ENCODE results near the gene ABCC9.

DNA sequence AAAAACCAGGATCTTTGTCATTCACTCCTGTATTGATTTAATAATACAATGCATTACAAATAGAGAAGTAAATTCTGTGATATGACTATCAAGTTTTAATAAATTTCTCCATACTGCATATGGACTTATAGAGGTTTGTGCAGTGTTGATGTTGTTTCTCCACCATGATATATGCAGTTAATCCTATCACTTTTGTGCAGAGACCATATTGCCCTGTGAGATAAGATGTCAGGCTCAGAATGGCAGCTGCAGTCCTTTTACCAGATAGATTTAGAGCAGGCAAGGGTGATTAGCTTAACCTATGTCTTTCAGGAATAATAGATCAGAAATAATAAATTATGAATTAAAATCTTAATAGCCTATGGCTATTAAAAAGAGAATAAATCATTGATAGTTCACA lies 128.1 kb downstream of the ABCC9 start:
- TF ChIP-seq, protein P1, sequence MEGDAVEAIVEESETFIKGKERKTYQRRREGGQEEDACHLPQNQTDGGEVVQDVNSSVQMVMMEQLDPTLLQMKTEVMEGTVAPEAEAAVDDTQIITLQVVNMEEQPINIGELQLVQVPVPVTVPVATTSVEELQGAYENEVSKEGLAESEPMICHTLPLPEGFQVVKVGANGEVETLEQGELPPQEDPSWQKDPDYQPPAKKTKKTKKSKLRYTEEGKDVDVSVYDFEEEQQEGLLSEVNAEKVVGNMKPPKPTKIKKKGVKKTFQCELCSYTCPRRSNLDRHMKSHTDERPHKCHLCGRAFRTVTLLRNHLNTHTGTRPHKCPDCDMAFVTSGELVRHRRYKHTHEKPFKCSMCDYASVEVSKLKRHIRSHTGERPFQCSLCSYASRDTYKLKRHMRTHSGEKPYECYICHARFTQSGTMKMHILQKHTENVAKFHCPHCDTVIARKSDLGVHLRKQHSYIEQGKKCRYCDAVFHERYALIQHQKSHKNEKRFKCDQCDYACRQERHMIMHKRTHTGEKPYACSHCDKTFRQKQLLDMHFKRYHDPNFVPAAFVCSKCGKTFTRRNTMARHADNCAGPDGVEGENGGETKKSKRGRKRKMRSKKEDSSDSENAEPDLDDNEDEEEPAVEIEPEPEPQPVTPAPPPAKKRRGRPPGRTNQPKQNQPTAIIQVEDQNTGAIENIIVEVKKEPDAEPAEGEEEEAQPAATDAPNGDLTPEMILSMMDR (IDR thresholded peaks at IDR 0.05), result no peak
- TF ChIP-seq POLR2A (IDR thresholded peaks at IDR 0.05) (no peak), EP300 (IDR thresholded peaks at IDR 0.05) (no peak)

All from ovary (tissue), 3 donors.